ENCODE measurements around the gene CPLANE1.
A peak's percentile ranks its signal among the peaks of the same experiment; 100 is the strongest.

CPLANE1 gene

GRCh38 chr5:37255774-37256358 lies 6.7 kb upstream of the CPLANE1 start:
- no peak for DNase-seq (ENCODE audit: low read depth)
- no peak overlapping the region for H3K4me3 ChIP-seq (ENCODE audit: low read depth, low read length)
- TF ChIP-seq, protein P1, sequence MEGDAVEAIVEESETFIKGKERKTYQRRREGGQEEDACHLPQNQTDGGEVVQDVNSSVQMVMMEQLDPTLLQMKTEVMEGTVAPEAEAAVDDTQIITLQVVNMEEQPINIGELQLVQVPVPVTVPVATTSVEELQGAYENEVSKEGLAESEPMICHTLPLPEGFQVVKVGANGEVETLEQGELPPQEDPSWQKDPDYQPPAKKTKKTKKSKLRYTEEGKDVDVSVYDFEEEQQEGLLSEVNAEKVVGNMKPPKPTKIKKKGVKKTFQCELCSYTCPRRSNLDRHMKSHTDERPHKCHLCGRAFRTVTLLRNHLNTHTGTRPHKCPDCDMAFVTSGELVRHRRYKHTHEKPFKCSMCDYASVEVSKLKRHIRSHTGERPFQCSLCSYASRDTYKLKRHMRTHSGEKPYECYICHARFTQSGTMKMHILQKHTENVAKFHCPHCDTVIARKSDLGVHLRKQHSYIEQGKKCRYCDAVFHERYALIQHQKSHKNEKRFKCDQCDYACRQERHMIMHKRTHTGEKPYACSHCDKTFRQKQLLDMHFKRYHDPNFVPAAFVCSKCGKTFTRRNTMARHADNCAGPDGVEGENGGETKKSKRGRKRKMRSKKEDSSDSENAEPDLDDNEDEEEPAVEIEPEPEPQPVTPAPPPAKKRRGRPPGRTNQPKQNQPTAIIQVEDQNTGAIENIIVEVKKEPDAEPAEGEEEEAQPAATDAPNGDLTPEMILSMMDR (IDR thresholded peaks at IDR 0.05; ENCODE audit: low read depth, low read length), result no peak
- TF ChIP-seq, protein P2, sequence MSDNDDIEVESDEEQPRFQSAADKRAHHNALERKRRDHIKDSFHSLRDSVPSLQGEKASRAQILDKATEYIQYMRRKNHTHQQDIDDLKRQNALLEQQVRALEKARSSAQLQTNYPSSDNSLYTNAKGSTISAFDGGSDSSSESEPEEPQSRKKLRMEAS (IDR thresholded peaks at IDR 0.05; ENCODE audit: low read depth, low read length), result no peak
- no peak for TF ChIP-seq MYC (IDR thresholded peaks at IDR 0.05; ENCODE audit: low read depth, low read length)
- no peak for TF ChIP-seq POLR2A (IDR thresholded peaks at IDR 0.05; ENCODE audit: extremely low read depth, insufficient read length)

DNA sequence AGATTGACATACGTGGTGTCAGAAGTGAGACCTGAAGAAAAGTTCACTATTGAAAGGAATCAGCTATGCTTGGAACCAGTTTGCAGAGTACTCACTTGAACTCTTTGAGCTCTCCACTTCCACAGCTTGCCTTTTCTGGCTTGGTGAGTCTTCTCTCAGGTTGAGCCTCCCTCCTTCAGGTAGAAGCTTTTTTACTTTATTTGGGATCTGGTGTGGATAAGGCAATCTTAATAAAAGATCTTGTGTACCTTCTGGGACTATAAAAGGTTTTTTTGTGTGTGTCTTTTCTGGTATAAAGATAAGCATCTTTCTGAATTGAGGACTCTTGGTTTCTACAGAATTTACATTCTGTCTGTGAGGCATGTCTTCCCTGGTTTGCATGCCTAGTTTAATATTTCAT lies 5.4 kb upstream of the CPLANE1 start:
- TF ChIP-seq, protein P2 (IDR thresholded peaks at IDR 0.05; ENCODE audit: low read depth, low read length), result no peak
- H3K4me3 ChIP-seq (ENCODE audit: low read depth, low read length), result no peak overlapping the region
- no peak for DNase-seq (ENCODE audit: low read depth)

GRCh38 chr5:37251665-37252064 lies 2.5 kb upstream of the CPLANE1 start:
- DNase-seq (ENCODE audit: low read depth), result no peak
- H3K4me3 ChIP-seq (ENCODE audit: low read depth, low read length), result no peak overlapping the region
- TF ChIP-seq POLR2A (IDR thresholded peaks at IDR 0.05; ENCODE audit: extremely low read depth, insufficient read length), result no peak
- TF ChIP-seq, protein P2 (IDR thresholded peaks at IDR 0.05; ENCODE audit: low read depth, low read length), result no peak
- no peak for TF ChIP-seq MYC (IDR thresholded peaks at IDR 0.05; ENCODE audit: low read depth, low read length)
- TF ChIP-seq, protein P1 (IDR thresholded peaks at IDR 0.05; ENCODE audit: low read depth, low read length), result no peak

DNA sequence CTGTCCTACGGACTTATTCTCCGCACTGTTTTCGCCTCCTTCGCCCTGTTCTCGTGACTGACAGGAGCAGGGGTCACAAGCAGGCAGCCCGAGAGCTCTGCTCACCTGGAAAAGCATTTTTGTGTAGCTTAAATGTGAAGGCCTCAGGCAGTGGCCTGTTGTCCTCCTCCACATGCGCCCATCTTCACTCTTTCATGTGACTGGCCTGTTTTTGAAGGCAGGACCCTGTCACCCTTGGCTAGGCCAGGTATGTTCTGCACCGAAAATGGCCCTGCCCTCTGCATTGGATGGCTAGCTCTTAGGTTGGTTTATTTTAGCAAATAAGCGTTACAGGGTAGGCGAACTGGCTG lies 614 bp upstream of the CPLANE1 start:
- TF ChIP-seq MYC (IDR thresholded peaks at IDR 0.05; ENCODE audit: low read depth, low read length) (no peak), POLR2A (IDR thresholded peaks at IDR 0.05; ENCODE audit: extremely low read depth, insufficient read length) (no peak)
- TF ChIP-seq, protein P1 (IDR thresholded peaks at IDR 0.05; ENCODE audit: low read depth, low read length), result no peak
- TF ChIP-seq, protein P2 (IDR thresholded peaks at IDR 0.05; ENCODE audit: low read depth, low read length), result no peak
- H3K4me3 ChIP-seq (ENCODE audit: low read depth, low read length), result peak overlapping the region; percentile 61
- no peak for DNase-seq (ENCODE audit: low read depth)

DNA sequence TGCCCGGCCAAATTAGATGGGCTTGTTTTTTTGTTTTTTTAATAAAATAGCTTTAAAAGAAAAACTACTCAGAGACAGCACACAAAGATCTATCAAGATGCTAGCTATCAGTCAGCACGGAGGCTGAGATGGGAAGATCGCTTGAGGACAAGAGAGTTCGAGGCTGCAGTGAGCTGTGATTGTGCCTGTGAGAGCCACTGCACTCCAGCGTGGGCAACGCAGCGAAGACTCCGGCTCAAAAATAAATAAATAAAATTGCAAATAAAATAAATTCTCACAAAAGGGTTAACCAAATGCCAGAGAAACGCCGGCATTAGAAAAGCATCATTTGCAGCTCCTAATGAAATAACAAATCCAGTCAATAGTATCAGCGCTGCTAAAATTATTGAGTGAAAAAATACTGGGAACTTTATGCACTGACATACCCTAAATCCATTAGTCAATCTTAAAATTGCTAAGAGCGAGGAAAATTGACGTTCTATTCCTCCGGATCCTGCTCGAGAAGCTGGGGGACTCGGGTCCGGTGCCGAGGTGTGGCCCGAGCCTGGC lies 681 bp downstream of the CPLANE1 start:
- TF ChIP-seq, protein P2 (IDR thresholded peaks at IDR 0.05; ENCODE audit: low read depth, low read length), result no peak
- TF ChIP-seq MYC (IDR thresholded peaks at IDR 0.05; ENCODE audit: low read depth, low read length) (no peak), POLR2A (IDR thresholded peaks at IDR 0.05; ENCODE audit: extremely low read depth, insufficient read length) (no peak)
- TF ChIP-seq, protein P1 (IDR thresholded peaks at IDR 0.05; ENCODE audit: low read depth, low read length), result no peak
- peak overlapping the region; percentile 91 for H3K4me3 ChIP-seq (ENCODE audit: low read depth, low read length)
- DNase-seq (ENCODE audit: low read depth), result peak; percentile 38

GRCh38 chr5:37247496-37247895 lies 1.7 kb downstream of the CPLANE1 start:
- DNase-seq (ENCODE audit: low read depth), result no peak
- TF ChIP-seq POLR2A (IDR thresholded peaks at IDR 0.05; ENCODE audit: extremely low read depth, insufficient read length) (no peak), MYC (IDR thresholded peaks at IDR 0.05; ENCODE audit: low read depth, low read length) (no peak)
- TF ChIP-seq, protein P2 (IDR thresholded peaks at IDR 0.05; ENCODE audit: low read depth, low read length), result no peak
- TF ChIP-seq, protein P1 (IDR thresholded peaks at IDR 0.05; ENCODE audit: low read depth, low read length), result no peak
- H3K4me3 ChIP-seq (ENCODE audit: low read depth, low read length), result peak overlapping the region; percentile 3
